ENCODE data around the gene LRIF1.
"Not testable (repeated sequence)": the region's sequence is repeated elsewhere in the genome, so short reads cannot be mapped to it uniquely, and the experiment has no call there.

Gene LRIF1, protein sequence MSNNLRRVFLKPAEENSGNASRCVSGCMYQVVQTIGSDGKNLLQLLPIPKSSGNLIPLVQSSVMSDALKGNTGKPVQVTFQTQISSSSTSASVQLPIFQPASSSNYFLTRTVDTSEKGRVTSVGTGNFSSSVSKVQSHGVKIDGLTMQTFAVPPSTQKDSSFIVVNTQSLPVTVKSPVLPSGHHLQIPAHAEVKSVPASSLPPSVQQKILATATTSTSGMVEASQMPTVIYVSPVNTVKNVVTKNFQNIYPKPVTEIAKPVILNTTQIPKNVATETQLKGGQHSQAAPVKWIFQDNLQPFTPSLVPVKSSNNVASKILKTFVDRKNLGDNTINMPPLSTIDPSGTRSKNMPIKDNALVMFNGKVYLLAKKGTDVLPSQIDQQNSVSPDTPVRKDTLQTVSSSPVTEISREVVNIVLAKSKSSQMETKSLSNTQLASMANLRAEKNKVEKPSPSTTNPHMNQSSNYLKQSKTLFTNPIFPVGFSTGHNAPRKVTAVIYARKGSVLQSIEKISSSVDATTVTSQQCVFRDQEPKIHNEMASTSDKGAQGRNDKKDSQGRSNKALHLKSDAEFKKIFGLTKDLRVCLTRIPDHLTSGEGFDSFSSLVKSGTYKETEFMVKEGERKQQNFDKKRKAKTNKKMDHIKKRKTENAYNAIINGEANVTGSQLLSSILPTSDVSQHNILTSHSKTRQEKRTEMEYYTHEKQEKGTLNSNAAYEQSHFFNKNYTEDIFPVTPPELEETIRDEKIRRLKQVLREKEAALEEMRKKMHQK

DNA sequence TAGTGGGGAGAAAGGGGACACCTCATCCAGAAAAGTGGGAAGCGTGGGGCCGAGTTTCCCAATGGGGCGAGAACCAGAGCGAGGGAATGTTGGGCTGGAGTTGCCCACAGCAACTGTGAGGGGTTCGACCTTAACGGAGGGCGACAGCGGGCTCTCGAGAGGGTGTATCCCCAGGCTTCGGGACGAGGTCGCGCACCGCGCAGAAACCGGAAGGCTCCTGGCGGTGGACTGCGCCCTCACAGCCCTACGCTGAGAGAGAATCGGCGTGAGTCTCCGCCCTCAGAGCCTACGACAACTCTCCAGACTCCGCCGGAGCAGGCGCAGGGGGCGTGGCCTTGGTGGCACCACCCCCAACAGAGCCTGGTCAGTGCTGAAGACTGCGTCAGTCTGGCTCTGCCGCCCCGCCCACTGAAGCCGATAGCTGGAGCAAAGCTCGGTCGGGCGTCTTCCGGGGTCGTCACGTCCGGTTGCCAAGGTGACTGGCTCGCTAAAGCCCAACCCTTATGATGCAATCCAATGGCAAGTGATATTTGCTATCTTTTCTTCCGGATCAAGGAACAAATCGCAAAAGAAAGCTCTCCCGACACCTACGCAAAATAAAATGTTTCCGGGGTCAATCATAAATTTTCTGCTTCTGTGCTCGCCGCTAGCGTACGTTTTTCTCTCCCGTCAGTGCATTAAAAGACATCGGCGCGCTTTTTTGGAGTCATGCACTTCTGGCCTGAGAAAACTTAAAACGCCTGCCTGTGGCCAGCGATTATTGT lies at the start of gene LRIF1:
Gene LRIF1, minus strand, starts transcription at position 232 of the 764 bp plus-strand sequence. CDS start 234 bp downstream, outside the sequence.
- Mint-ChIP-seq H3K27ac (ENCODE audit: low read depth) (peak within 1 kb of the TSS; percentile 99), H3K4me3 (peak within 1 kb of the TSS; percentile 82), H3K4me1 (peaks cover 38% of the 10 kb centered on the region), H3K27me3 (peaks cover 17% of the 10 kb centered on the region), H3K36me3 (ENCODE audit: insufficient read depth) (peaks cover 20% of the 10 kb centered on the region), H3K9me3 (peaks cover 31% of the 10 kb centered on the region)
- peak; percentile 99 to 100 for DNase-seq (ENCODE audit: low spot score in 2 of 2)
- ATAC-seq (replicated peaks; ENCODE audit: extremely low read depth, poor library complexity, severe bottlenecking) = peak; percentile 97

DNA sequence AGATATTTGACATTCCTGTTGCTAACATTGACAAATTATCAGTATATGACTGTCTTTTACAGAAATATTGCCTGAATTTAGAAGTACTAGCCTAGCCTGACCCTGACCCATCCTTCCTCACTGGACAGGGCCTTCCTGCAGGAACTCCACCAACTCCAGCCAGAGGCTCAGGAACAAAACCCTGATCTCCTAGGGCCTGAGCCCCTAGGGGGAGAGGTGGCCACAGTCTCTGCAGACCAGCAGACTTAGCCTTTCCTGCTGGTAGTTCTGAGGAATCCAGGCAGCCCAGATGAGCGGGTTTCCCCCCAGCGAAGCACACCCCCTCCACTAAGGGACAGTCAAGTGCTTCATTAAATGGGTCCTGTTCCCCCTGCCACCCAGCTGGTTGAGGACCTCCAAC lies 44.3 kb upstream of the LRIF1 start:
- Mint-ChIP-seq H3K27me3 (peaks cover 84% of the 10 kb centered on the region), H3K27ac (ENCODE audit: low read depth) (no peak overlapping the region), H3K36me3 (ENCODE audit: insufficient read depth) (no peaks in the 10 kb centered on the region), H3K4me1 (no peaks in the 10 kb centered on the region), H3K9me3 (no peaks in the 10 kb centered on the region), H3K4me3 (no peak overlapping the region)
- ATAC-seq (replicated peaks; ENCODE audit: extremely low read depth, poor library complexity, severe bottlenecking) (no peak), DNase-seq (ENCODE audit: low spot score in 2 of 2) (no peak)

DNA sequence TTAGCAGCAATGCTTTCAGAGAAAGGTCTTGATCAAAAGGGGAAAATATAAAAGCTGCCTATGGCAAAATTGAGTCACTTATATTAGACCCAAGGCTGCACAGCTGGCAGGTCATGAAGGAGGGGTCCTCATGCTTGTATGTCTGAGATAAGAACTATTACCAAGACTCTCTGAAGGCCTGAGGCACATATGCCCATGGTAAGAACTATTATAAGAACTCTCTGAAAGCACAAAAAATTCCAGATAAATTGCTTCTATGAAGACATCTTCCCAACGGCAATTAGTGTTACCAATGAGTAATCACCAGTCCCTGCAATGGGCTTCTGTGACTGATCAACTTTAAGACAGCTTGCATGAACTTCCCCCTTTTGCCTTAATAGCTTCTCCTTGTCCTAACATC lies 42.8 kb upstream of the LRIF1 start:
- ATAC-seq (replicated peaks; ENCODE audit: extremely low read depth, poor library complexity, severe bottlenecking) (no peak), DNase-seq (ENCODE audit: low spot score in 2 of 2) (no peak)
- Mint-ChIP-seq H3K4me1 (no peaks in the 10 kb centered on the region), H3K4me3 (no peak overlapping the region), H3K36me3 (ENCODE audit: insufficient read depth) (no peaks in the 10 kb centered on the region), H3K9me3 (no peaks in the 10 kb centered on the region), H3K27ac (ENCODE audit: low read depth) (no peak overlapping the region), H3K27me3 (peaks cover 98% of the 10 kb centered on the region)

DNA sequence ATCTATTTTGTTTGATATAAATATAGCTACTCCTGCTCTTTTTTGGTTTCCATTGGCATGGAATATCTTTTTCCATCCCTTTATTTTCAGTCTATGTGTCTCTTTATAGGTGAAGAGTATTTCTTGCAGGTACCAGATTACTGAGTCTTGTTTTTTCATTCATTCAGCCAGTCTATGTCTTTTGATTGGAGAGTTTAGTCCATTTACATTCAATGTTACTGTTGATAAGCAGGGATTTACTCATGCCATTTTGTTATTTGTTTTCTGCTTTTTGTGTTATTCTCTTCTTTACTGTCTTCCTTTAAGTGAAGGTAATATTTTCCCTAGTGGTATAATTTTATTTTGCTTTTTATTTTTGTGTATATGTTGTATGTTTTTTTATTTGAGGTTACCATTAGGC lies 35.9 kb upstream of the LRIF1 start:
- H3K36me3 Mint-ChIP-seq (ENCODE audit: insufficient read depth); H3K9me3 Mint-ChIP-seq; H3K4me3 Mint-ChIP-seq; ATAC-seq (replicated peaks; ENCODE audit: extremely low read depth, poor library complexity, severe bottlenecking); H3K27ac Mint-ChIP-seq (ENCODE audit: low read depth); H3K4me1 Mint-ChIP-seq; DNase-seq (ENCODE audit: low spot score in 2 of 2): not testable (repeated sequence)
- H3K27me3 Mint-ChIP-seq = peaks cover 89% of the 10 kb centered on the region

DNA sequence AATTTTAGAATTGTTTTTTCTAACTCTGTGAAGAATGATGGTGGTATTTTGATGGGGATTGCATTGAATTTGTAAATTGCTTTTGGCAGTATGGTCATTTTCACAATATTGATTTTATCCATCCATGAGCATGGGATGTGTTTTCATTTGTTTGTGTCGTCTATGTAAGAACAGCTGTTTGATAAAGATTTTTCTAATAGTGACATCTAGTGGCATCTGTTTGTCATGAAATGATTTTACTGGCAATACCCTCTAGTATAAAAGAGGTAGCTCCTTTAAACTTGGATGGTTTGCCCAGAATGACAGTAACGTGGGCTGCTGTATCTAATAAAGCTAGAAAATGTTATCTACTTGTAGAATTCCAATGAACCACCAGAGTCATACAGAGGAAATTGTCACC lies 28.6 kb upstream of the LRIF1 start:
- not testable (repeated sequence) for H3K9me3 Mint-ChIP-seq; H3K27ac Mint-ChIP-seq (ENCODE audit: low read depth); H3K36me3 Mint-ChIP-seq (ENCODE audit: insufficient read depth); DNase-seq (ENCODE audit: low spot score in 2 of 2); ATAC-seq (replicated peaks; ENCODE audit: extremely low read depth, poor library complexity, severe bottlenecking); H3K4me3 Mint-ChIP-seq
- Mint-ChIP-seq H3K4me1 (peaks cover 25% of the 10 kb centered on the region), H3K27me3 (peaks cover 25% of the 10 kb centered on the region)

DNA sequence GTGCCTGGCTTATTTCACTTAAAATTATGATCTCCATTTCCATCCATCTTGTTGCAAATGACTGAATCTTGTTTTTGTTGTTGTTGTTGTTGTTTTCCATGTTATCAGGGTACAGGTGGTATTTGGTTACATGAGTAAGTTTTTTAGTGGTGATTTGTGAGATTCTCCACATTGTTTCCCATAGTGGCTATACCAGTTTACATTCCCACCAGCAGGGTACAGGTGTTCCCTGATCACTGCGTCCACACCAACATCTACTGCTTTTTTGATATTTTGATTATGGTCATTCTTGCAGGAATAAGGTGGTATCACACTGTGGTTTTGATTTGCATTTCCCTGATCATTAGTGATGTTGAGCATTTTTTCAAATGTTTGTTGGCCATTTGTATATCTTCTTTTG lies 27.6 kb upstream of the LRIF1 start:
- DNase-seq (ENCODE audit: low spot score in 2 of 2); ATAC-seq (replicated peaks; ENCODE audit: extremely low read depth, poor library complexity, severe bottlenecking); H3K4me3 Mint-ChIP-seq; H3K27ac Mint-ChIP-seq (ENCODE audit: low read depth); H3K9me3 Mint-ChIP-seq; H3K36me3 Mint-ChIP-seq (ENCODE audit: insufficient read depth): not testable (repeated sequence)
- Mint-ChIP-seq H3K27me3 (peaks cover 15% of the 10 kb centered on the region), H3K4me1 (peaks cover 26% of the 10 kb centered on the region)

DNA sequence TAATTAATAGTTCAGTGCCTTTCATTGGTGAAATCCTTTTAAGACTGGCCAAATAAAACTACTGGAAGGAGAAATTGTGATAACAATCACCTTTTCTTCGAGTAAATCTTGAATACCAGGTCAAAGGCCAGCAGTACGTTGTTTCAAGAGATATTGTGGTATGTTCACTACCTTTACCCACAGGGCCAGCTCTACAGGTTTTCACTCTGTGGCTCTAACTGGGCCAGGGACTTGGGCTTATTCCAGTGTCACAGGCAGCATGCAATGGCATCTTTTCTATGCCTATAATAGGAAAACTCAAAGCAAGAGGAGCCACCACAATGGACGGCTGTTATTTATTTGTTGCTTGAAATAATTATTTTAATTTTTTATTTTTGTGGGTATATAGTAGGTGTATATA lies 26.8 kb upstream of the LRIF1 start:
- ATAC-seq (replicated peaks; ENCODE audit: extremely low read depth, poor library complexity, severe bottlenecking) (no peak), DNase-seq (ENCODE audit: low spot score in 2 of 2) (no peak)
- H3K27ac Mint-ChIP-seq (ENCODE audit: low read depth) = no peak overlapping the region
- H3K36me3 Mint-ChIP-seq (ENCODE audit: insufficient read depth) = no peaks in the 10 kb centered on the region
- H3K4me3 Mint-ChIP-seq = no peak overlapping the region
- peaks cover 26% of the 10 kb centered on the region for H3K4me1 Mint-ChIP-seq
- peaks cover 9% of the 10 kb centered on the region for H3K27me3 Mint-ChIP-seq
- no peaks in the 10 kb centered on the region for H3K9me3 Mint-ChIP-seq

DNA sequence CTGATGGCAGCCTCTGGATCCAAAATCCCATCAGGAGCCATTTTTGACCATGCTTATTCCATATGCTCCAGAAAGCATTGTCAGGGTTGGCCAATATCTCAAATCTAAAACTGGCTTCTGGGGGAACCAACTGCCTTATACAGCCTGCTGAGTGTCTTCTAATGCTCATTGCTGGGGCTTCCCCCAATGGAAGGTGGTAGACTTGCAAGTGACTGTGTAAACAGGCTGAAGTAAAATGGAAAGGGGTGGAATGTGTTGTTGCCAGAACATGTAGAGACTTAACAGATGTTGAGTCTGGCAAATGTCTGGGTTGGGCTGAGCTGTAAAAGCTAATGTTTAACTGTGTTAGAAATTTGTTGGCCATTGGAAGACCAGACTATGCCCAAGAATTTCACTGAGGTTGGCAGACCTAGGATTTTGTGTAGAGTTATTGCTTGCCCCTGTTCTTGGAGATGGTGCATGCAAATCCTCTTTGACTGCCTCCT lies 22.7 kb upstream of the LRIF1 start:
- peaks cover 5% of the 10 kb centered on the region for H3K36me3 Mint-ChIP-seq (ENCODE audit: insufficient read depth)
- H3K9me3 Mint-ChIP-seq = peaks cover 8% of the 10 kb centered on the region
- DNase-seq (ENCODE audit: low spot score in 2 of 2) (no peak), ATAC-seq (replicated peaks; ENCODE audit: extremely low read depth, poor library complexity, severe bottlenecking) (no peak)
- no peak overlapping the region for H3K4me3 Mint-ChIP-seq
- H3K27me3 Mint-ChIP-seq = peaks cover 4% of the 10 kb centered on the region
- H3K4me1 Mint-ChIP-seq = peaks cover 38% of the 10 kb centered on the region
- H3K27ac Mint-ChIP-seq (ENCODE audit: low read depth) = no peak overlapping the region

DNA sequence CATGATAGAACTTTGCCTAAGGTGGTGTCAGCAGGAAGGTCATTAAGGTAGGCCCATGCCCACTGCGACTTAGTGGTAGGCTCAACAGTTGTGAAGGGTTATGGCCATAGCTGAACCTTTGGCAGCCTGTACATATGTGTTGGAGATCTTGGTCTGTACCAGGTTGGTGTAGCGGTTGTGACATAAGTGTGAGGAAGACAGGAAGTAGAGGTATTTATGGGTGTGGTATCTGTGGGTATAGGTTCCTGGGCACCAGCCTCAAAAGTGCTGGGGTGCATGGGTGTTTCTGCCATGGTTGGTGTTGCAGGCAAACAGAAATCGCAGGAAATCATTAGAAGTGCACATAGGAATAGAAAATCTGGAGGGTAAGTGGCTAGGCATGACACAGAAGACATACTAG lies 18.6 kb upstream of the LRIF1 start:
- Mint-ChIP-seq H3K9me3 (peaks cover 15% of the 10 kb centered on the region), H3K4me1 (peaks cover 35% of the 10 kb centered on the region), H3K27ac (ENCODE audit: low read depth) (no peak overlapping the region), H3K36me3 (ENCODE audit: insufficient read depth) (peaks cover 5% of the 10 kb centered on the region), H3K27me3 (peaks cover 12% of the 10 kb centered on the region), H3K4me3 (peak overlapping the region; percentile 33)
- ATAC-seq (replicated peaks; ENCODE audit: extremely low read depth, poor library complexity, severe bottlenecking) = peak; percentile 100
- peak in 1 of 2 donors; percentile 41 for DNase-seq (ENCODE audit: low spot score in 2 of 2)

DNA sequence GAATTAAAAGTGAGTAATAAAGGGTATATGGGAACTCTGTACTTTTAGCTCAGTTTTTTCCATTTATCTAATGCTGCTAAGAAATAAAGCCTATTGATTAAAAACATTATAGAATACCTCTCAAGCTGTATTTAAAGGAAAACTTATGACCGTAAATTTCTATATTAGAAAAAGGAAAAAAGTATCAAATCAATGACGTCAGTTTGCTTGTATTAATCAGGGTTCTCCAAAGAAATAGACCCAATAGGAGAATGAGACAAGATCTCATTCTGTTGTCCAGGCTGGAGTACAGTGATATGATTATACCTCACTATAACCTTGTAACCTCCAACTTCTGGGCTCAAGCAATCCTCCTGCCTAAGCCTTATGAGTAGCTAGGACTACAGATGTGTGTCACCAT lies 15.4 kb upstream of the LRIF1 start:
- Mint-ChIP-seq H3K36me3 (ENCODE audit: insufficient read depth) (peaks cover 5% of the 10 kb centered on the region), H3K27ac (ENCODE audit: low read depth) (no peak overlapping the region), H3K9me3 (peaks cover 15% of the 10 kb centered on the region), H3K4me3 (no peak overlapping the region), H3K27me3 (peaks cover 21% of the 10 kb centered on the region), H3K4me1 (peaks cover 27% of the 10 kb centered on the region)
- ATAC-seq (replicated peaks; ENCODE audit: extremely low read depth, poor library complexity, severe bottlenecking) = no peak
- DNase-seq (ENCODE audit: low spot score in 2 of 2) = no peak

DNA sequence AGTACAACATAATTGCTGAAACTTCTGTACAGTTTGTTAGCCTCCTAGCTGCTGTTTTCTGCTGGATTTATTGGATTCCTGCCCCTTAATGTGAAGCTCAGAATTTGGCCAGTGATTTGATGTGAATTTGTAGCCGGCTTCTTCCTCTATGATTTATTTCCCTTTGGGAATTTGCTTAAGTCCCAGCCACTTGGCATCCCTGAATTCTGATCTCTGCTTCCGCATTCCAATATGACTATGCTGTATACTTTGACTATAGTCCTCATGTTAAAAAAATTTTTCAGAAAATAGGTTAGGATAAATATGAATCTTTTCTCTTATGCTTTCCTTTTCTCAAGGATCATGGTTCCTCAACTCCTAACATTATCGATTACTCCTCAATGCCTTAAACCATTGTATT lies 12.4 kb upstream of the LRIF1 start:
- no peak for DNase-seq (ENCODE audit: low spot score in 2 of 2)
- Mint-ChIP-seq H3K36me3 (ENCODE audit: insufficient read depth) (no peaks in the 10 kb centered on the region), H3K27me3 (peaks cover 47% of the 10 kb centered on the region)

DNA sequence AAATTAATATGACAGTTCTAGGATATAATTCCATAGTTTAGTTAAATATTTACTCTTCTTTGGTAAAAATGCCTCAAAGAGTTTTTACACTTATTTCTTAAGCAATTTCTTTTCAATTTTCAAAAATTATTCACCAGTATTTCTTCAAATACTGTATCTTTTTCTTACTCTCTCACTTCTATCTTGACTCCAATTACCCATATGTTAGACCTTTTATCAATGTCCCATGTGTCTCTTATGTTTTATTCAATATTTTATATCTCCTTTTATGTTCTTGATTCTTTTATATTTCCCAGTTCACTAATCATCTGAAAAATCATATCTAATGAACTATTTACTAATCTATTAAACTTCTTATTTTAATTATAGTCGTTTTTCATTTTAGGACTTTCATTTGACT lies 11.5 kb upstream of the LRIF1 start:
- H3K36me3 Mint-ChIP-seq (ENCODE audit: insufficient read depth) = no peaks in the 10 kb centered on the region
- H3K27ac Mint-ChIP-seq (ENCODE audit: low read depth) = no peak overlapping the region
- H3K4me1 Mint-ChIP-seq = no peaks in the 10 kb centered on the region
- no peak overlapping the region for H3K4me3 Mint-ChIP-seq
- H3K27me3 Mint-ChIP-seq = peaks cover 55% of the 10 kb centered on the region
- no peaks in the 10 kb centered on the region for H3K9me3 Mint-ChIP-seq
- DNase-seq (ENCODE audit: low spot score in 2 of 2) (no peak), ATAC-seq (replicated peaks; ENCODE audit: extremely low read depth, poor library complexity, severe bottlenecking) (no peak)

More for the DNA sequence above, 12.4 kb upstream of the LRIF1 start:
- no peak overlapping the region for H3K27ac Mint-ChIP-seq (ENCODE audit: low read depth)
- ATAC-seq (replicated peaks; ENCODE audit: extremely low read depth, poor library complexity, severe bottlenecking) = no peak
- H3K4me1 Mint-ChIP-seq = peaks cover 7% of the 10 kb centered on the region
- H3K9me3 Mint-ChIP-seq = peaks cover 6% of the 10 kb centered on the region
- no peak overlapping the region for H3K4me3 Mint-ChIP-seq
